NCI-H345 (cell line): ENCODE results near the gene FBLN2.

Experiments used
- DNase-seq: peaks from one replicate; lab custom pipeline; 2025; lab: John Stamatoyannopoulos, UW

FBLN2 gene

DNA sequence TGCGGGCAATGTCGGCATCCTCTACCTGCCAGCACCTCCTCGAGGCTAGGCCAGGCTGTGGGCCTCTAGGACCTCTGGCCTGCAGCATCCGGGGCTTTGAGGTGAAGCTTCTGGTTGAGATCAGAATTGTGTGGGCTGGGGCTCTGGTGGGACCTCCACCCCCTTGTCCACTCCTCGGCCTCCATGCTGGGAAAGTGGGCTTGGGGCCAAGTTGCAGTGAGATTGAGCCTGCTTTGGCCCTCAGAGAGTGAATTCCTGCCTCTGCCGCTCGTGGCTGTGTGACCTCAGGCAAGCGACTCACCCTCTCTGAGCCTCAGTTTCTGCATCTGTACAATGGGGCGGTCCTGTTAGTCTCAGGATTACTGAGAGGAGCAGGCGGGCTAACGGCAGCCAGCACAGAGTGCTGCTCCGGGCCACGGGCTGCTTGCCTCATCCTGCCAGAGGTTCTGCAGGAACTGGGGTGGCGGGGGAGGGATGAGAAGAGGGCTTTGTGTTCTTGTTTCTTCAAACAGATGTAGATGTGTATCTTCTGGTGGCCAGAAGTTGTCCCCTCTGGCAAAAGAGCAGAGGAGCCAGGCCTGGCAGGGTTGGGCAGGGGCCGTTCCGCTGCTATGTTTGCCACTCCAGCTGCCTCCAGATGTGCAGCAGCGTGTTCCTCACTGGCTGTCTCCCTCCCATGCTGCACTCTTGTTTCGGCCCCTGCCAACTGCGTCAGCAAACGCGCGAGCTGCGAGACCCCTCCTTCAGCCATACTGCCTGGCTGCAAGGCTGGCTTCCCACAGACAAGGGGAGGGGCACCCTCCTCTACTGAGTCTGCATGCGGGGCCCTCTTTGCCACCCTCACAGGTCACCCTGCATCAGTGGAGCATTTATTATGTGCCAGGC lies 33.7 kb downstream of the FBLN2 start:
- DNase-seq: no peak

DNA sequence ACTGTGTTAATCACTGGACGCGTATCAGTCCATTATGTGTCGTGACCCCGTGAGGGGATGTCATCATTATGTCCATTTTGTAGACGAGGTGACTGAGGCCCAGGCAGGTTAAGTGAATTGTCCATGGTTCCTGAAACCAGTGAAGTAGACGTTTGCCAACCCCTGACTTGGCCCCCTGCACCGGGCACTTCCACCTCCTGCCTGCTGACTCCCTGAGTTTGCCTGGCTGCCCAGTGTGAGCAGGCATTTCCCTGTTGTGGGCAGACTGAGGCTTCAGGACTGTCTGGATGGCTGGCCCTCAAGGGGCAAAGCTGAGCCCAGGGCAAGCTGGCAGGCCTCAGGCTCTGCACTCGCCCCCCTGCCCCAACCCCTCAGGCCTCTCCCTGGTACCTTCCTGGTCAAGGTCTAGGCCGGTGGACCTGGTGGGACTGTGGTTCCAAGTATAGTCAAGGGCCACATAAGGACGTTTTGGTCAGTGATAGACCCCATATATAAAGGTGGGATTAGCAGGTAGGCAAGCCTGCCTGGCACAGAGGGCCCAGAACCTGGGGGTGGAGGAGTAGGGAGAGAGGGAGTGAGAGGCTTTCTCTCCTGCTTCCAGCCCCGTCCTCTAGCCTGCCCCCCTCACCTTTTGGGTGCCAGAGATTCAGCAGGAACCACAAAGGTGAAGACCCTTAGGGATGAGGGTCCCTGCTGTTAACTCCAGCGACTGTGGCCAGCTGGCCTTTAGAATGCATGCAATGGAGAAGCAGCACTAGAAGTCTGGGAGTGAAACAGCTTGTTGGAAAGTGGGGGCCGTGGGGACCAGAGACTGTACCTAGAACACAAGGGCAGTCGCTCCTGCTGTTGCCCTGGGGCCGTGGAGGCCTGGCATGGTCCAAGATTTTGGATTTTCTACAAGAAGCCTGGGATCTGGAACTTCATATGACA lies 34.6 kb downstream of the FBLN2 start:
- no peak for DNase-seq

DNA sequence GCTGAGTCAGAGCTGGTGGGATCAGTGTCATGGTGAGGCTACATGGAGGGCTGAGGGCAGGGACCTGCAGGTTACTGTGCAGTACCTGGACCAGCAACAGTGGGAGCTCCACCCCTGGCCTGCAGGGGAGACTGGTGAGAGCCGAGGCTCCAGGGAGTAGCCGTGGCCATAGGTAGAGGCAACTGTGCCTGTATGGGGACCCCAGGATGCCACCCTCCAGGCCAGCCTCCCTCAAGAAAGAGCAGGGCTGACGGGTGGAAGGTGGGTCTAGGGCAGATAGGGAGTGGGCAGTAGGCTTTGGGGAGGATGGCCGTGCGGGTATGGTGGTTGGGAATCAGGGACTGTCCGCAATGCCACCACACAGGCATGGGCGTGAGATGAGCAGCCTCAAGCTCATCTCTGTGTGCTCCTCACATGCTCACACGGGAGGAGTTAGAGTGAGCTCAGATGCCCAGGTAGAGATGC lies 35.5 kb downstream of the FBLN2 start:
- no peak for DNase-seq

DNA sequence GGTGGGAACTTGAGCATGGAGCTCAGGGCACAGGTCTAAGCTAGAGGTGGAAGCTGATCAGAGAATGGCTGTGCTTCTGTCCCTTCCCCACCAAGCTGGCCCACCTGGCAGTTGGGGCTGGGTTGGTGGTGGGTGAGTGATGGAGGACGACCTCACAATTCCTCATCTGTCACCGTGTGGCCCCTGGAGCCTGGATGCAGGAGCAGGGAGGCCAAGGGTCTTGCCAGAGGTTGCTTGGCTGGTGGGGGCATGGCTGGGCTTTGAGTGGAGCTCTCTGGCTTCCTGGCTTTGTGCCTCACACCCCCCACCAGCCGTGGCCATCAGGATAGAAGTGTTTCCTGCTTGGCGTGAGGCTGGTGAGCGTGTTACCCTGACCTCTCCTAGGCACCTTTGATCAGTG lies 36.0 kb downstream of the FBLN2 start:
- no peak for DNase-seq

DNA sequence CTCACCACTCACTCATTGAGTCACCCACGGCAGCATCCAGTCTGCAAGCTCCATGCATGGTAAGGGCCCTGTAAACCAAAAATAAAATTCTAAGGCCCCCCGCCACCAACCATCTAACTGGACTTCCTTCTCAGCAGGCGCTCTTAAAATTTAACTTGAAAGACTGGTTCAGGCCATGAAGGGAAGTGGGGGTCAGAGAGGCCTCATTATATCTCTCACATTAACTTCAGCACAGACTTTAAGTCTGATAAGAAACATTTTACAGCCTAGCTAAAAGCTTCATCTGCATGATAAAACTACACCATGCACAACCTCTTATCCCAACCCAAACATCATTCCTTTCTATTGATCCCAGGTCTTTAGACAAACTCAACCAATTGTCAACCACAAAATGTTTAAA lies 38.5 kb downstream of the FBLN2 start:
- no peak for DNase-seq

DNA sequence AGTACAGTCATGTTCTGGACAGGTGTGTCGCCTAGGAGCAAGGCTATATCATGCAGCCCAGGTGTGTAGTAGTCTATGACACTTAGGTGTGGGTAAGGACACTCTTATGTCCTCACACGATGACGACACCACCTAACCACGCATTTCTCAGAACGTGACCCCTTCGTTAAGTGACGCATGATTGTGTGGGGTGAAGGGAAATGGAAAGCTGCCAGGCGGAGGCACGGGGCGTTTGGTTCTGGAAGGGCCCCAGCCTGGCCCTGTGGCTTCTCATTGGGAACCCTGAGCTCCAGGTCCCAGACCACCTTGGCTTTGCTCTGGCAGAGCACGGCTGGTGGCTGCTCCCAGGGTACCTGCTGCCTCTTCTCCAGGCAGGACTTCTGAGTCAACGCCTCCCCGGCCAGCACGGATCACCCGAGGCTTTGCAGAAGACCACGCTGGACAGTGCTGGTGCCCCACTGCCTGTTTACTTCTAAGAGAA lies 39.3 kb downstream of the FBLN2 start:
- DNase-seq: no peak

DNA sequence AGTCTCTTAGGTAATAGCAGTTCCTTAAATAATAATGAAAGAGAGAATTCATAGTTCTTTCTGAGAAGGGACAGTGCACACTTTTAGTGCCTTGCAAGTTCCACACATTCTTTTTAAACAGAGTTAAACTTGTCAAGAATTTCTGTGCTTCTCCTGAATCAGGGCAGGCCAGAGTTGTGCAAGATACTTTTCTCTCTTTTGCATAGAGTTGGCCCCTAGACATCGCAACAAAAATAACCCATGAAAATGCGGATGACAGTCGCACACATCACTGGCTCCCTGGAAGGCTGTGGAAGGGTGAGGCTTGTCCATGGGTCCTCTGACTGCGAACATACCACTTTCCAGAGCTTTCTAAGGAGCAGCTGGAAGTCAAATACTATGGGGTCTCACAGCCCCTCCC lies 40.1 kb downstream of the FBLN2 start:
- no peak for DNase-seq

DNA sequence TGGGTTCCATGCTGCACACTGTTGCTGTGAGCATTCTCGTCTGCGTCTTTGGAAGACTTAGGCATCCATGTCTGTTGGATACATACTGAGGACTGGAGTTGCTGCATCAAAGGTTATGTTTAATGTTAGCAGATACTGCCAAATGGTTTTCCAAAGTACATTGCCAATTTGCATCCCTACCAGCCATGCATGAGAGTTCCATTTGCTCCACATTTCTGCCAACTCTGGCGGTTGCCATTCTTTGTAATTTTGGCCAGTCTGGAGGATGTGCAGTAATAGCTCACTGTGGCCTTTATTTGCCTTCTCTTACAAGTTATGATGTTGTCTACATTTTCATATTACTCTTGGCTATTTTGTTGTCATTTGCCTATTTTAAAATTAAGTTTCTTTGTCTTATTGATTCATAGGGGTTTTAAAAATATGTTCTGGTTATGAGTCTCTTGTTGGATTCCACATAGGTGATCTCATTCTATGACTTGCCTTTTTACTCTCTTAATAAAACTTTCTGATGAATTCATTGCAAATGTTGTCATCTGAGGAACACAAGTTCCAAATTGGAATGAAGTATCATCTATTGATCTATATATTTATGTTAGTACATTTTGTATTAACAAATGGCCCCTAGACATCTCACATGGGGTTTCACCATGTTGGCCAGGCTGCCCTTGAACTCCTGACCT lies 42.1 kb downstream of the FBLN2 start:
- no peak for DNase-seq

DNA sequence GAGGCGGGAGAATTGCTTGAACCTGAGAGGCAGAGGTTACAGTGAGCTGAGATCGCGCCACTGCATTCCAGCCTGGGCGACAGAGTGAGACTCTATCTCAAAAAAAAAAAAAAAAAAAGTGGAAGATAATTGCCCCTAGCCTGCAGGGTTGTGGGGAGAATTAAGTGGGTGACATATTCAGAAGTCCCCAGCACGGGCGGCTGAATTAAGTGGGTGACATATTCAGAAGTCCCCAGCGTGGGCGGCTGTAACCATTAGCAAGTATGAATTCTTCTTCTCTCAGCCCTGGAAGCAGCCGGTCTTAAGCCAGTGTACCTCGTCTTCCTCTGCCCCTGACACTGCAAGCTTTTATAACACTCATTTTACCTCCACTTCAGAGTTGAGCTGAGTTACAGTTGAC lies 44.7 kb downstream of the FBLN2 start:
- DNase-seq: no peak

DNA sequence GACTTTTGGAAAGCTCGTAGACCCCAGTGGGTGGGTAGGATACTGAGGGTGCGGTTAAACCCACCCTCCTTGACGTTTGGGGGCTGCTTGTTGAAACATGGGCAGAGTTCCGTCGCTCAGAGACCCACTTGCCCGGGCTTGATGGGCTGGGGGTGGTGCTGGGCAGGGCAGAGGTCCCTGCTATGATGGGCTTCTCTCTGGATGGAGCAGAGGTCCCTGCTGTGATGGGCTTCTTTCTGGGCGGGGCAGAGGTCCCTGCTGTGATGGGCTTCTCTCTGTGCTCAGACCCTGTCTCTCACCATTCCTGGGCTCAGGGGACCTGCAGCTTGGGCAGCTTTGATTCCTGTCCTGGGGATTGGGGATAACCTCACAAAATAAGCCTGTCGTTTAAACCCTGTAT lies 45.2 kb downstream of the FBLN2 start:
- DNase-seq: no peak

DNA sequence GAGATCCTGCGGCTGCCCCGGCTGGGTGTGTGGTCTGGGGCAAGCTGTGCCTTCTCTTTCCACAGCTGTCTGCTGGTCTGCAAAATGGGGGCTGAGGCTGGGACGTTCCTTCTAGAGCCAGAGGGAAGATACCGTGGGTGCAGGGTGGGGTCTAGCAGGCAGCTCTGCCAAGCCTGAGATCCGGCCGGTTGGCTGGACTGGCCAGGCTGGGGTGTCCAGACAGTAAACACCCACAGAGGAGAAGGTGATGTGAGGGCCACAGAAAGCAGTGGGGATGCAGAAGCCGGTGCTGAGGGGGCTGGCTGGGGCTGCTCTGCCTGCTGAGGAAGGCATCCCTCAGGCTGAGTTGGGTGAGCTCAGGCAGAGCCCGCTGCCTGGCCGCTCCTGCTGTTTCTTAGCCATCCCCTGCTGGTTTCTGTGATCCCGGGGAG lies 46.1 kb downstream of the FBLN2 start:
- no peak for DNase-seq

DNA sequence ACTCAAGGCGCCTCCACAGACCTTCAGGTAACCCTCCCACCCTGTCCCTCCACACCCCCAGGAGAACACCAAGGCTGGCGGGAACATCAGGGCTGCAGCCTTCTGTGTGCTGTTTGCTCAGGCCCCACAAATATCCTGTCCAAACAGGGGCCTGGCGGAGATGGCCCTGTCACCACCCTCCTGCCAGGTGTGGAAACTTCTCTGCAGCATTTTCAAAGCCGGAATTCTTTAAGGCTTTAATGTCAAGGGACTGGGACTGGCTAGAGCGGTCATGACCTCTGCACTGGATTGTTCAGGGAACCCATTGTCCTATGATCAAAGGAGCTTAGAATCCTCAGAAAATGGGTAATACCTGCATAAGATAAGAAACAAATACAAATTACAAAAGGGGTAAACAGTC lies 46.6 kb downstream of the FBLN2 start:
- no peak for DNase-seq

DNA sequence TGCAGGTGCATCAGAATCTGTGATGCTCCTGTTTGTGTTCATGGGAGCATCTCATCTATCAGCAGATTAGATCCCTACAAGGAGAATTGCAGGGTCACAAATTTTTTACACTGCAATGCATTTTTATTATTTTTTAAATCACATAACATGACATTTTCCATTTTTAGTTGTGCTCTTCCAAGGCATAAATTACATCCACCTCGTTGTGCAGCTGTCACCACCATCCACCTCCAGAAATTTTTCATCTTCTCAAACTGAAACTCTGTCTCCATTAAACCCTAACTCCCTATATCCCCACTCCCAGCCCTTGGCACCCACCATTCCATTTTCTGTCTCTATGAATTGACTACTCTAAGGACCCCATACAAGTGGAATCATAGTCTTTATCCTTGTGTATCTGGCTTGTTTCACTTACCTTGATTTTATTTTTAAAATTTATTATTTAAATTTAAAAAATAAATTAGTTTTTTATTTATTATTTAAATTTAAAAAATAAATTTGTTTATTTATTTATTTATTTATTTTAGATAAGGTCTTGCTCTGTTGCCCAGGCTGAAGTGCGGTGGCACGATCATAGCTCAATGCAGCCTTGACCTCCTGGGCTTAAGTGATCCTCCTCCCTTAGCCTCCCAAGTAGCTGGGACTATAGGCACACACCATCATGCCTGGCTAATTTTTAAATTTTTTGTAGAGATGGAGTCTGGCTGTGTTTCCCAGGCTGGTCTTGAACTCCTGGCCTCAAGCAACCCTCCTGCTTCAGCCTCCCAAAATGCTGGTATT lies 47.7 kb downstream of the FBLN2 start:
- DNase-seq: no peak

DNA sequence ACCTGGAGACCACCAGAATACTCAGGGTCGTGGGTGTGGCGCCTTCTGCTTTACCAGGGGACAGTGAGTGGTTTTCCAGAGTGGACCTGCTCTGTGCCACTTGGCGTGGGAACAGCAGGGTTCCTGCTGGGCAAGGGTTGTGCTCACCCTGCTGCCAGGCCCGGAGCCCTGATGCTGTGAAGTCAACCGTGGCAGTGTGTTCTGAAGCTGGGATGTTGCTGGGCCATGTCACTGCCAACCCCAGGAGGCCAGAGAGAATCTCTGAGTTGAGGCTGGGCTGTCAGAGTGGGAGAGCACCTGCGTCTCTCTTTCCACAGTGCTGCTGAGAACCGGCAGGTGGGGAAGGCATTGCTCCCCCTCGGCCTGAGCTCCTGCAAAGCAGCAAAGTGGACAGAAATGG lies 48.7 kb downstream of the FBLN2 start:
- no peak for DNase-seq

DNA sequence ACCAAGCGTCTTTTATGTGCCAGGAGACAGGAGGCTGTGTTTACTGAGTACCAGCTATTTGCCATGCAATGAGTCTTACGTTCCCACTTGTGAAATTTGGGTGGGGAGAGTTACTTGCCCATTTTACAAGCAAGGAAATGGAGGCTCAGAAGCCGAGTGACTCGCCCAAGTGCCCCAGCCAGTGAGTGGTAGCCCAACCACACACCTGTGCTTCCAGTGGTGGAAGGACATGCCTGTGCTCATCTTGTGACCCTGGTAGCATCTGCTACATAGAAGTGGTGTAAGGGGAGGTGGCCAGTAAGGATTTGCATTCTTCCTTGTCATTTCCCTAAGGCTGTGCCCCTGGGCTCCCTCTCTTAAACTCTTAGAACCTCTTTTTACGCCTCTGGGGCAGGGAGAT lies 49.3 kb downstream of the FBLN2 start:
- DNase-seq: no peak

DNA sequence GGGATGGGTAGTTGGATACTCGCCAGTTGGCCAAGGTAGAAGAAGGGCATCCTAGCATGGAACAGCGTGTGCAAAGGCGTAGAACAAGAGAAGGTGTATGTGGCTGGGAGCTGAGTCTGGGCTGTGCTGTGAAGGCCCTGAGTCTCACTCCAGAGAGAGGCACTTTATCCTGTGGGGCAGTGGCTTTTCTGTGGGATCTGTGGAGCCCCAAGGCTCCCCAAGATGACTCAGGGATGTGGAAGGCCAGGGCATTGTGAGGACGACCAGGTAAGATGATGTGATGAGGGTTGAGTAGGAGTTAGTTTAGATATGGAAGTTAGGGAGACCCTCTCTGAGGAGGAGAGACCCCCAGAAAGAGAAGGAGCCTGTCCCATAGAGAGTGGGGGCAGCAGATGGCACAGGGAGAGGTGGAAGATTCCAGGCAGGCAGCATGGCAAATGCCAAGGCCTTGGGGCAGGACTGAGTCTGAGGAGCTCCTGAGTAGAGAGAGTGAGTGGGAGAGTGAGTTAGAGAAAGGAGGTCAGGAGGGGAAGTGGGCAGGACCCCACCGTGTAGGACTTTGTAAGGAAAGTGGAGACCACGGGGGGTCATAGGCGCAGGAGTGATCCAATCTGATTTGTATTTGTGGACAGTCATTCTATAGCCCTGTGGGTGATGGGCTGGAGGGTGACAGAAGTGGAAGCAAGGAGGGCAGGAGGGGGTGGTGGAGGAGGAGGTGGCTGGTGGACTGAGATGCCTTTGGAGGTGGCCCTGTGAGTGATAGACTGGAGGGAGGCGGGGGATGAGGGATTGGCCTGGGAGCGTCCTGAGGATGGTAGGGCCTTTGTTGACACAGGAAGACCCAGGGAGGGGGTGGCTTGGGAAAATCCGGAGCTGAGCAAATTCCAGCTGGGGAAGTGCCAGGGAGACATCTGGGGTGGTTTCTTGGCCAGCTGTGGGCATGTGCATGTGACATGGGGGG lies 50.3 kb downstream of the FBLN2 start:
- no peak for DNase-seq

DNA sequence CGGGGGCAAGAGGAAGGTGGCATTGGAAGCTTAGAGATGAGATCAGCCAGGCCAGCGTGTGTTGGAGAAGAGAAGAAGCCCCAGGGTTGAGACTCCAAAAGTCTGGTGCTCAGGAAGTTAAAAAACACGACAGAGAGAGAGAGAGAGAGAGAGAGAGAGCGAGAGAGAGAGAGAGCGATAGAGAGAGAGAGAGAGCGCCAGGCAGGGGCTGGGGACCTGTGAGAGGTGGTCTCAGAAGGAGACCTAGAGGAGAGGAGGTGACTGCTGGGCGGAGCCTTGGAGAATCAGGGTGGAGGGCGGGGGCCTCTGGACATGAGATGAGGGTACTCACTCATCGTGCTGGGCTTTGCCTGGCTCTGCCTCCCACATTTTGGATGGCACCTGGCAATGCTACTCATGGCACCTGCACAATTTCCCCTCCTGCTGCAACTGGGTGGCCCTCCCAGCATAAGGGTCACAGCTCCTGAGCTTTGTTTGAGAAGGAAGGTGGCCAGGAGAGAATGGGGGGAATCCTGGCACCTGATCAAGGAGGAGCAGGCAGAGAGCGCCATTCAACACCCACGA lies 51.0 kb downstream of the FBLN2 start:
- no peak for DNase-seq

DNA sequence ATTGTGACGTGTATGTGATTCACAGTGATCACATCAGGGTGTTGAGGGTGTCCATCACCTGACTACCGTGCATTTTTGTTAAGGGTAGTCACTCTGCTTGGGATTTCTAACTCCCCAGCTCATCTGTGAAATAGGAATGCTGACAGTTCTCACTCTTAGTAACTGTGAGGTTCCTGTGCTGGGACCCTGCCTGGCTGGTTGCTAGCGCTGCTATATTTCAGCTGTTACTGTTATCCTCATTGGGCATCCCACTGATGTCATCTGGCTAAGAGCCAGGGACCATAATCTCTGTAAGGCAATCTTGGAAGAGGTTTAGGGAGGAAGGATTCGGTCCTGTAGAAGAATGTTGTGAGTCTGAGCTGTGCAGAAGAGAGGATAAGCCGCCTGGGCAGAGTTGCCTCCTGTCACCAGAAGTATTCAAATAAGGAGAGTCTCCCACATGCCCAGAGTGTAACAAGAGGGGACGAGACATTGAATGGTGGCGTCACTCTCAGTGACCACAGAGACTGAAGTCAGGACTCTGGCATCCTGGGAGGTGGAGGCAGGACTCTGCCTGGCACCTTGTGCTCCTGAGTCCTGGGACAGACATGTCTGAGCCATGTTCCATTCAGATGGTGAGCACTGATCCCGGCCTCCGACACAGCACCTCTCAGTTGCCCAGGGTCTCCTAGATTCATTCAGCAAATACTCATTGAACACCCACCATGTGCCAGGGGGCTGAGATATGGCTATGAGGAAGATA lies 52.2 kb downstream of the FBLN2 start:
- no peak for DNase-seq

DNA sequence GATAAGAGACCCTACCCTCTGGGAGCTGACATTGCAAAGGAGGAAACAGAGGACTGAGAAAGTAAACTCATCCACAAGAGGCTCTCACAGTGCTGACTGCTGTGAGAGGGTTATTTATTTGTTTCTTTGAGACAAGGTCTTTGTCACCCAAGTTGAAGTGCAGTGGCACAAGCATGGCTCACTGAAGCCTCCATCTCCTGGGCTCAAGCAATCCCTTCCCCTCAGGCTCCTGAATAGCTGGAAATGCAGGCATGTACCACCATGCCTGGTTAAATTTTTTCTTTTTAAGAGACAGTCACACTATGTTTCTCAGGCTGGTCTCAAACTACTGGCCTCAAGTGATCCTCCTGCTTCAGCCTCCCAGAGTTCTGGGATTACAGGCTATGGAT lies 52.8 kb downstream of the FBLN2 start:
- no peak for DNase-seq
